Stimulated activated CD8-positive, alpha-beta memory T cell treated with anti-CD3 and anti-CD28 coated beads, Interleukin-15, amount 100 ng/mL, for 1 hour (primary cell): ENCODE results near the gene ST8SIA6.

ENCODE experiments used
- DNase-seq: peaks from one replicate; pipeline ENCODE4 v3.0.0-alpha.2; 2020; ENCODE audit warnings: low read depth

The ST8SIA6 gene

GRCh38 chr10:17385066-17385465, 69.3 kb downstream of the ST8SIA6 start:
- DNase-seq = no peak

GRCh38 chr10:17383801-17384555, 70.4 kb downstream of the ST8SIA6 start:
- DNase-seq = no peak

GRCh38 chr10:17381502-17382142, 72.8 kb downstream of the ST8SIA6 start:
- no peak for DNase-seq

- no peak for DNase-seq
These were observed 73.5 kb downstream of the ST8SIA6 start for GRCh38 chr10:17380888-17381287.

GRCh38 chr10:17380016-17380415, 74.4 kb downstream of the ST8SIA6 start:
- no peak for DNase-seq

- DNase-seq = no peak
These were observed 75.2 kb downstream of the ST8SIA6 start for GRCh38 chr10:17379151-17379690.

DNA sequence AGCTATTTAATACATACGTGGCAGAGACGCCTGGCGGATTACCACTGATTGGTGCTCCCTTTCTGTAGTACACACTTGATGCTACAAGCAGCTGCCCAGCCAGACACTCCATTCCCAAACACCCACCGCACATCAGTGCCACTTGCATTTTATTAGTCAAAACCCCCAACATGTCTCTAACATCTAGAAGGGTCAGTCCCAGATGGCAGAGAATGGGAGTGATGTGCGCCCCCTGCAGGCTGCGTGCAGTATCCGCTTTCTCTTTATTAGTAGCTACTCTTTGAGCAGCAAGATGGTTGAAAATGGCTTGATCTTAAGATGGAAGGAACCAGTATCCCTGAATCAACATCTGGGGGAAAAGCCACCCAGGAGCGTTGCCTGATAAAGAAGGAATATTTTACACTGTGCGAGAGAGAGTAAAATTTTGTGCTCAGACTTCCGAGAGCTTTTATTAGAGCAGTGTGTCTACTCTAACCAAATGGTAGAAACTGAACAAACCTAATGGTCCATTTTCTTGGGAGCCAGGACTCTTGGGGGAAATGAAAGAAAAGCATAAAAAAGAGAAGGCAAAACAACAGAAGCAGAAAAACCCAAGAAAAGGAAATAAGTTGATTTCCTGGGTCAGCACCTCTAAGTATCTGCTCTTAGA, 78.3 kb downstream of the ST8SIA6 start:
- no peak for DNase-seq

- DNase-seq = no peak
These were observed 85.6 kb downstream of the ST8SIA6 start for GRCh38 chr10:17368708-17369272.

- no peak for DNase-seq
These were observed 87.7 kb downstream of the ST8SIA6 start for GRCh38 chr10:17366705-17367104.

GRCh38 chr10:17365402-17365801, 89.0 kb downstream of the ST8SIA6 start:
- DNase-seq = no peak

DNA sequence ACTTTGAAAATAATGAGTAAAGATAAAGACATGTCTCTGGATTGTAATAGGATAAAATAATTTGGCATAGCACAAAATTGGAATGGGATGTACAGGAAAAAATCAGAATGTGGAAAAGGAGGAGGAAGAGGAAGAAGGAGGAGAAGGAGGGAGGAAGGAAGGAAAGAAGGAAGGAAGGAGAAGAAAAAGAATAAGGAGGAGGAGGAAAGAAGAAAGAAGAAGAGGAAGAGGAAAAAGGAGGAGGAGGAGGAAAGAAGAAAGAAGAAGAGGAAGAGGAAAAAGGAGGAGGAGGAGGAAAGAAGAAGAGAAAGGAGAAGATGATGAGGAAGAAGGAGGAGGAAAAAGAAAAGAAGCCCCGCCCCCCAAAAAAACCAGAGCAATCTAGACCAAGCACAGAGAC, 95.9 kb downstream of the ST8SIA6 start:
- no peak for DNase-seq

DNA sequence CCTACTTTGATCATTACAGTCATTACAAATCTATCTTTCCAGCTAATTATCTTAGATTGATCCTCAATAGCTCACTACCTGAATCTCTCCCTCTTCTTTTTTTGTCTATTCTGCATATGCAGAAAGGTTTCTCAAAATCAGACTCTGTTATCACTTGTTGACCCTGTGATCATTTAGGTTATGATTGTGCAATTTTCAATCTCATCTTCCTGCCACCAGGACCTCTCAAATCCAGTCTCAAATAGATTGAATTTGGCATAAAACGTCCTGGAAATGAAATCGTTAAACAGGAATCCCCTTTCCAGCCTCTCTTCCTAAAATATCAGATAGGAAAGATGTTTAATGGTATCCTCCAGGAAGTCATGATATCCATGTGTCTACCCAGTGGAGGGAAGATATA, 96.6 kb downstream of the ST8SIA6 start:
- DNase-seq = no peak

GRCh38 chr10:17356820-17357219, 97.6 kb downstream of the ST8SIA6 start:
- DNase-seq = no peak

DNA sequence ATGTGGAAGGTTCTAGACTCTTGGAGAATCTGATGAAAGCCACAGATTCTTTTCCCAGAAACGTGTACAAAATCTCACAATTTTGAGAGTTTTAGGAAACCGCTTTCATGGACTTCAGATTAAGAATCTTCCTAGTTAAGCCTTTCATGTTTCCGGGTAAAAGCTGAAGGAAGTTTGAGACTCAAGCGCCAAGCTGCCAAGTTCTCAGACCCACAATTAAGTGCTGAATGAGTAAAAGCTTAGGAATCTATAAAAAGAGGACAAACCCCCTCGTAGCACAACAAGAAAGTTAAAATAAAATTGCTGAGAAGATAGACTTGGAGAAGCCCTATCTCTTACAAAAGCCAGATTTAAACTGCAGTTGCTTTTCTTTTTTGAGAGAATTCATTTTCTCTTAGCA, 99.6 kb downstream of the ST8SIA6 start:
- no peak for DNase-seq

- no peak for DNase-seq
These were observed 100.7 kb downstream of the ST8SIA6 start for GRCh38 chr10:17353568-17354300.

DNA sequence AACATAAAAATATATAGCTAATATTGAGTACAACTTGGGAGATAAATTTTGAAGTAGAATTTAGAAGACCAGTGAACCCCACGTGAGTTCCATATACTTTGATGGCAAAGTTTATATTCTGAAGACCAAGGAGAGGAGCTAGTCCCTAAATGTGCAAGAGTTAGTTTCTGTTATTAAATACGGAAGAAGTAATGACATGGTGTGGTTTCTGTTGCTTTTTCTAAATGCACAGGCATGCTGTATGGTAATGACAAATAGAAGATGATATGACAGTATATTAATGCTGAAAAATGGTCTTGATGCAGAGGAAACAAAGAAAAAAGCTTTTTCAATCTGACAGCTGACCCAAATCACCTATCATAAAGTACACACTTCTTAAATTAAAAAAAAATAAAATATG, 101.8 kb downstream of the ST8SIA6 start:
- no peak for DNase-seq

- no peak for DNase-seq
These were observed 102.9 kb downstream of the ST8SIA6 start for GRCh38 chr10:17351506-17351905.

DNA sequence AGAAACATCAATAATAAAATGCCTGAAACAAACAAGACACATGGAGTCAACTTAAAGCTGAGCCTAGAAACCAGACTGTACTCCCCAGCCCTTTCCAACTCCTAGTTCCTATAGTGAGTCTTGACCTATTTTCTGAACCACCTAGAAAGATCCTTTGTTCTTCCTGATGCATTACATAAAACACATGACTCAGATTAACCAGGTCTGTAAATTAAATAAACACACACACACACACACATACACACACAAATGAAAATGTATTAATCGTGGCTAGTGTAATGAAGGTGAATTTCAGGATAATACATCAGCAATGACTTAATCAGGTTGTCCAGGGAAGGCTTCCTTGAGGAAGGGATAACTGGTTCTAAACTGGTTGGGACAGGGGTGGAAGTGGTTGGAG, 104.7 kb downstream of the ST8SIA6 start:
- no peak for DNase-seq

DNA sequence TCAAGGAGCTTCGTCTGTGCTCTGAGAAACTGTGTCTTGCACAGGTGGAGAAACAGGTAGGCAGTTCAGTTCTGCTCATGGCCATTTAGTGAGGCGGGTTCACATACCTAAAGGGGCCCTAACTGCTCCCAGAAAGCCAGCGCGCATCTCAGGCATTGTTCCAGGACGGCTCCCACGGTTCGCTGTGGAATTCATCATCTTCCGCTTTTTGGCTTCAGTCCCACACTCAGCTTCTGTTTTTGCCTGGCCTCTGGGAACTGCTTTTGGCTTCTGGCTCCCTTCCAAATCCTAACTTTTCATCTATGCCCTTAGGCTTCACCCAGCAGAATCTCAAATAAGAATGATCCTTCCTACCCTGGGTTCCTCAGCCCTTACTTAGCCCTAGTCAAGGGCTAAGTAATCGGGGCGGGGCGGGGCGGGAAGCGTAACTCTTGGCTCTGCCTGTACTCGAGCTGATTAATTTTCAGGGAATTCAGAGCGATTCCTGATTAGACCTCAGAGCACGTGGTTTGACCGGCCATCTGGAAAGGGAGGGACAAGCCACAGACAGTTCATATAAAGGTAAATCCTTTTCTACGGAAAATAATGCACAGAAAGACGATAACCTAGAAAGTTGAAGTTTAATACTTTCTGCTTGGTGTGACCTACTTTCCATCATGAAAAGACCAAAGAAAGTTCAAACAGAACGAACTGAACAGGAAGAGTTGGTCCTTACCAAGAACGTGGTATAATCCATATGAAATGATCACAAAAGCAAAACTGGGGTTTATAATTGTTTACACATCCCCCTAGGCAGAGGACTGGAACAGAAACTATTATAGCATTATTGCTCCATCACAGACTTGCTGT, 105.7 kb downstream of the ST8SIA6 start:
- no peak for DNase-seq

GRCh38 chr10:17348011-17348500, 106.3 kb downstream of the ST8SIA6 start:
- DNase-seq = no peak

DNA sequence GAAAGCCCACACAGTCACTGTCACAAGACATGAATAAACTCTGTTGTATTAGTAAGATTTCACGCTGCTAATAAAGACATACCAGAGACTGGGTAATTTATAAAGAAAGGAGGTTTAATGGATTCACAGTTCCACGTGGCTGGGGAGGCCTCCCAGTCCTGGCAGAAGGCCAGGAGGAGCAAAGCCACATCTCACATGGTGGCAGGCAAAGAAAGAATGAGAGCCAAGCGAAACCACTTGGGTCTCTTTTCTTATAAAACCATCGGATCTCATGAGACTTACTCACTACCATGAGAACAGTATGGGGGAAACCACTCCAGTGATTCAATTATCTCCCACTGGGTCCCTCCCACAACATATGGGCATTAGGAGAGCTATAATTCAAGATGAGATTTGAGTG, 110.2 kb downstream of the ST8SIA6 start:
- DNase-seq = no peak
